ENCODE results near the gene CLBA1. TPM values are rescaled to one million over a fixed set of nuclear protein-coding genes. Genes with fewer than 3 reads are reported as not detected.

The CLBA1 gene
- polyA plus RNA-seq, 1 of the 3 experiments (the other 2 are of a cell fraction), result 18.5 TPM

GRCh38 chr14:104984056-104984894 lies 1.3 kb upstream of the CLBA1 start:
- Histone ChIP-seq H3K4me2 (no peak overlapping the region), H3K79me2 (ENCODE audit: insufficient read depth) (0 out of 2 replicates have a peak, but pooled peaks cover 10% of the 10 kb centered on the region), H3K9me3 (no peaks in the 10 kb centered on the region), H3F3A (replicated peaks; ENCODE audit: insufficient read depth) (peaks cover 4% of the 10 kb centered on the region), H3K9ac (no peak overlapping the region), H3K36me3 (replicated peaks in 1 of 2; ENCODE audit: control insufficient read depth in 1 of 2, insufficient read depth in 2 of 2, low read length in 1 of 2) (no peaks in the 10 kb centered on the region), H3K27ac (ENCODE audit: low read depth in 2 of 2, low read length in 1 of 2) (no peak overlapping the region; a peak in 1 of 4 replicates), H3K4me1 (ENCODE audit: control insufficient read depth in 1 of 2, insufficient read depth in 2 of 2, low read depth in 1 of 2, low read length in 1 of 2) (peaks cover 0 to 65% of the 10 kb centered on the region in 2 experiments; a peak in 1 of 4 replicates), H2AFZ (ENCODE audit: low read depth) (no peak overlapping the region), H3K4me3 (ENCODE audit: low read depth in 2 of 2, low read length in 1 of 2) (no peak overlapping the region), H4K20me1 (ENCODE audit: insufficient read depth) (no peaks in the 10 kb centered on the region), H3K27me3 (ENCODE audit: insufficient read depth) (no peaks in the 10 kb centered on the region), H3K9me2 (no peaks in the 10 kb centered on the region)
- DNase-seq, result no peak
- CTCF ChIA-PET, result interaction anchor here (0.5 to 5.8 kb wide), 11 partner anchors 8 to 433 kb away, joined by 3 to 37 read pairs (median 4); no protein-coding TSS in a partner anchor
- POLR2A ChIA-PET, result interaction anchor here (0.8 to 1.8 kb wide), 2 partner anchors 20 to 37 kb away, joined by 3 to 6 read pairs; partner anchors contain the start of gene CDCA4
- 99% methylated on average over 14 of the region's 15 CpGs for WGBS (ENCODE audit: low lambda C conversion rate)
- no peak for TF ChIP-seq GABPA (IDR thresholded peaks at IDR 0.05; ENCODE audit: low read depth)
- TF ChIP-seq NRF1 (IDR thresholded peaks at IDR 0.05; ENCODE audit: low read depth, low read length), result no peak
- TF ChIP-seq TEAD4 (IDR thresholded peaks at IDR 0.05; ENCODE audit: borderline replicate concordance, insufficient read depth), result no peak
- TF ChIP-seq ELF1 (IDR thresholded peaks at IDR 0.05), result no peak

GRCh38 chr14:104986487-104987164 lies 1.0 kb downstream of the CLBA1 start:
- H4K20me1 ChIP-seq (ENCODE audit: insufficient read depth), result no peaks in the 10 kb centered on the region
- no peak for TF ChIP-seq GATA2 (CRISPR knock-in tag; IDR thresholded peaks at IDR 0.05)
- no peak for TF ChIP-seq FOXM1 (IDR thresholded peaks at IDR 0.05; ENCODE audit: low read depth)
- TF ChIP-seq, protein P1, sequence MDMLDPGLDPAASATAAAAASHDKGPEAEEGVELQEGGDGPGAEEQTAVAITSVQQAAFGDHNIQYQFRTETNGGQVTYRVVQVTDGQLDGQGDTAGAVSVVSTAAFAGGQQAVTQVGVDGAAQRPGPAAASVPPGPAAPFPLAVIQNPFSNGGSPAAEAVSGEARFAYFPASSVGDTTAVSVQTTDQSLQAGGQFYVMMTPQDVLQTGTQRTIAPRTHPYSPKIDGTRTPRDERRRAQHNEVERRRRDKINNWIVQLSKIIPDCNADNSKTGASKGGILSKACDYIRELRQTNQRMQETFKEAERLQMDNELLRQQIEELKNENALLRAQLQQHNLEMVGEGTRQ (IDR thresholded peaks at IDR 0.05; ENCODE audit: borderline replicate concordance, low read depth, low read length), result no peak
- TF ChIP-seq IRF3 (IDR thresholded peaks at IDR 0.05; ENCODE audit: low read depth, low read length), result no peak
- TF ChIP-seq EP300 (IDR thresholded peaks at IDR 0.05; ENCODE audit: borderline replicate concordance in 1 of 2, low read depth in 1 of 2, low read length in 1 of 2), result no peak
- no peak for TF ChIP-seq RCOR1 (IDR thresholded peaks at IDR 0.05; ENCODE audit: low read length)
- TF ChIP-seq GABPA (IDR thresholded peaks at IDR 0.05; ENCODE audit: low read depth), result no peak
- TF ChIP-seq TAF1 (IDR thresholded peaks at IDR 0.05; ENCODE audit: borderline replicate concordance, low read depth, low read length), result no peak
- no peak for TF ChIP-seq SMC3 (IDR thresholded peaks at IDR 0.05; ENCODE audit: low read depth, low read length)
- TF ChIP-seq, protein P2, sequence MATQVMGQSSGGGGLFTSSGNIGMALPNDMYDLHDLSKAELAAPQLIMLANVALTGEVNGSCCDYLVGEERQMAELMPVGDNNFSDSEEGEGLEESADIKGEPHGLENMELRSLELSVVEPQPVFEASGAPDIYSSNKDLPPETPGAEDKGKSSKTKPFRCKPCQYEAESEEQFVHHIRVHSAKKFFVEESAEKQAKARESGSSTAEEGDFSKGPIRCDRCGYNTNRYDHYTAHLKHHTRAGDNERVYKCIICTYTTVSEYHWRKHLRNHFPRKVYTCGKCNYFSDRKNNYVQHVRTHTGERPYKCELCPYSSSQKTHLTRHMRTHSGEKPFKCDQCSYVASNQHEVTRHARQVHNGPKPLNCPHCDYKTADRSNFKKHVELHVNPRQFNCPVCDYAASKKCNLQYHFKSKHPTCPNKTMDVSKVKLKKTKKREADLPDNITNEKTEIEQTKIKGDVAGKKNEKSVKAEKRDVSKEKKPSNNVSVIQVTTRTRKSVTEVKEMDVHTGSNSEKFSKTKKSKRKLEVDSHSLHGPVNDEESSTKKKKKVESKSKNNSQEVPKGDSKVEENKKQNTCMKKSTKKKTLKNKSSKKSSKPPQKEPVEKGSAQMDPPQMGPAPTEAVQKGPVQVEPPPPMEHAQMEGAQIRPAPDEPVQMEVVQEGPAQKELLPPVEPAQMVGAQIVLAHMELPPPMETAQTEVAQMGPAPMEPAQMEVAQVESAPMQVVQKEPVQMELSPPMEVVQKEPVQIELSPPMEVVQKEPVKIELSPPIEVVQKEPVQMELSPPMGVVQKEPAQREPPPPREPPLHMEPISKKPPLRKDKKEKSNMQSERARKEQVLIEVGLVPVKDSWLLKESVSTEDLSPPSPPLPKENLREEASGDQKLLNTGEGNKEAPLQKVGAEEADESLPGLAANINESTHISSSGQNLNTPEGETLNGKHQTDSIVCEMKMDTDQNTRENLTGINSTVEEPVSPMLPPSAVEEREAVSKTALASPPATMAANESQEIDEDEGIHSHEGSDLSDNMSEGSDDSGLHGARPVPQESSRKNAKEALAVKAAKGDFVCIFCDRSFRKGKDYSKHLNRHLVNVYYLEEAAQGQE (IDR thresholded peaks at IDR 0.05; ENCODE audit: low read depth, low read length), result no peak
- no peak for TF ChIP-seq YY1 (IDR thresholded peaks at IDR 0.05; ENCODE audit: low read depth)
- H3K9ac ChIP-seq, result peak overlapping the region; percentile 85
- H3F3A ChIP-seq (replicated peaks; ENCODE audit: insufficient read depth), result peaks cover 4% of the 10 kb centered on the region
- WGBS (ENCODE audit: low lambda C conversion rate), result 71% methylated on average over 6 of the region's 19 CpGs
- ChIA-PET POLR2A (interaction anchor here (1.6 kb wide), 1 partner anchor 8 kb away, joined by 6 read pairs; no protein-coding TSS in a partner anchor), CTCF (interaction anchor here (2.2 to 5.8 kb wide), 2 partner anchors 10 to 58 kb away, joined by 9 to 37 read pairs; no protein-coding TSS in a partner anchor)
- H2AFZ ChIP-seq (ENCODE audit: low read depth), result no peak overlapping the region
- H3K79me2 ChIP-seq (ENCODE audit: insufficient read depth), result 0 out of 2 replicates have a peak, but pooled peaks cover 10% of the 10 kb centered on the region
- H3K27me3 ChIP-seq (ENCODE audit: insufficient read depth), result no peaks in the 10 kb centered on the region
- no peaks in the 10 kb centered on the region for H3K9me3 ChIP-seq
- no peaks in the 10 kb centered on the region for H3K9me2 ChIP-seq
- H3K27ac ChIP-seq (ENCODE audit: low read depth in 2 of 2, low read length in 1 of 2), result peak overlapping the region in 1 of 2 experiments; percentile 51; a peak in 1 of 4 replicates
- H3K4me3 ChIP-seq (ENCODE audit: low read depth in 2 of 2, low read length in 1 of 2), result peak overlapping the region; percentile 66 to 87
- H3K36me3 ChIP-seq (replicated peaks in 1 of 2; ENCODE audit: control insufficient read depth in 1 of 2, insufficient read depth in 2 of 2, low read length in 1 of 2), result peaks cover 0 to 8% of the 10 kb centered on the region in 2 experiments
- no peak for DNase-seq
- peaks cover 0 to 41% of the 10 kb centered on the region in 2 experiments; a peak in 1 of 4 replicates for H3K4me1 ChIP-seq (ENCODE audit: control insufficient read depth in 1 of 2, insufficient read depth in 2 of 2, low read depth in 1 of 2, low read length in 1 of 2)
- H3K4me2 ChIP-seq, result peak overlapping the region; percentile 100
